Transverse colon (tissue), 4 donors: ENCODE results near the gene ATP5PD. TPM values are rescaled to one million over a fixed set of nuclear protein-coding genes. Genes with fewer than 3 reads are reported as not detected.

Source experiments
- DNase-seq: peaks from one replicate; pipeline ENCODE4 v3.0.0-alpha.2; 2019
- H3K27ac ChIP-seq, 4 donors: fragments of 200-600 bp; sonication (generic); 2 replicates each; pipeline ENCODE4 v1.5.1; 2016 to 2018; ENCODE audit warnings: inconsistent platforms in 4 of 4
- H3K27me3 ChIP-seq: fragments of 200-600 bp; sonication (generic); 2 replicates; pipeline ENCODE4 v1.5.1; 2017; ENCODE audit warnings: inconsistent platforms
- H3K36me3 ChIP-seq, 4 donors: fragments of 200-600 bp; sonication (generic); 2 replicates each; pipeline ENCODE4 v1.5.1; 2017 to 2019; ENCODE audit warnings: inconsistent platforms in 4 of 4
- H3K4me1 ChIP-seq, 4 donors: fragments of 200-600 bp; sonication (generic); 2 replicates each; pipeline ENCODE4 v1.5.1; 2017 to 2020; ENCODE audit warnings: inconsistent platforms in 4 of 4
- H3K4me3 ChIP-seq, 4 donors: fragments of 200-600 bp; sonication (generic); 1 replicate in 1 of 4; 2 replicates in 3 of 4; pipeline versions ENCODE4 v1.5.1 to v1.6.1; 2017 to 2019; ENCODE audit warnings: inconsistent platforms in 4 of 4
- H3K9me3 ChIP-seq, 2 donors: fragments of 200-600 bp; sonication (generic); 2 replicates each; pipeline ENCODE4 v1.5.1; 2017 to 2019; ENCODE audit warnings: inconsistent platforms in 2 of 2
- EP300 ChIP-seq: sonication (generic); formaldehyde crosslinking; IDR thresholded peaks from one replicate; pipeline ENCODE4 v1.6.1; 2017; ENCODE audit warnings: antibody characterized with exemption, low read depth
- POLR2A ChIP-seq: fragments of 450-650 bp; IDR thresholded peaks from one replicate; pipeline ENCODE4 v1.6.1; 2016; ENCODE audit warnings: antibody characterized with exemption, mild to moderate bottlenecking, moderate library complexity
- POLR2AphosphoS5 ChIP-seq, 3 donors: sonication (generic); formaldehyde crosslinking; IDR thresholded peaks; one replicate each; pipeline ENCODE4 v1.6.1; 2016; ENCODE audit warnings: antibody characterized with exemption in 3 of 3
- WGBS, 2 donors: methylation state at CpG; one replicate each; pipeline ENCODE4 v1.1.5; 2018; ENCODE audit warnings: low coverage in 1 of 2; 5-methylcytosine and 5-hydroxymethylcytosine counted together
- in situ Hi-C, 4 donors: fragments of 200-750 bp; cut with MboI; loops; one replicate each; pipeline versions ENCODE4 v1.15.0 to v1.15.1; 2017; ENCODE audit warnings: low sequenced_read_pairs in 3 of 4, low pct_ligation_motif_present in 1 of 4, low pct_unique_long_range_greater_than_20kb in 1 of 4
- intact Hi-C: fragments of 100-400 bp; cut with DNase I; formaldehyde crosslinking; loops from one replicate; pipeline ENCODE4 v1.15.1; 2023; ENCODE audit warnings: low total_unique reads
- total RNA-seq, 4 donors: library from RNA; depleted of rRNA; stranded (reverse); fragments of >200 nt; gene quantifications; one replicate each; pipeline ENCODE4 v1.1.0, GENCODE V29; 2016
- TF ChIP-seq, protein P1 (sequence below), 5 experiments: fragments of 200-600 bp in 3 of 5; fragments of 450-650 bp in 2 of 5; sonication (generic) in 3 of 5; IDR thresholded peaks; 1 replicate in 2 of 5; 2 replicates in 3 of 5; pipeline ENCODE4 v1.5.1; 2016 to 2017; ENCODE audit warnings: antibody characterized with exemption in 5 of 5, inconsistent platforms in 3 of 5, mild to moderate bottlenecking in 2 of 5, moderate library complexity in 1 of 5

The ATP5PD gene
- total RNA-seq, 4 donors from 2014 or later: 75.2 to 373 (median 245) TPM

DNA sequence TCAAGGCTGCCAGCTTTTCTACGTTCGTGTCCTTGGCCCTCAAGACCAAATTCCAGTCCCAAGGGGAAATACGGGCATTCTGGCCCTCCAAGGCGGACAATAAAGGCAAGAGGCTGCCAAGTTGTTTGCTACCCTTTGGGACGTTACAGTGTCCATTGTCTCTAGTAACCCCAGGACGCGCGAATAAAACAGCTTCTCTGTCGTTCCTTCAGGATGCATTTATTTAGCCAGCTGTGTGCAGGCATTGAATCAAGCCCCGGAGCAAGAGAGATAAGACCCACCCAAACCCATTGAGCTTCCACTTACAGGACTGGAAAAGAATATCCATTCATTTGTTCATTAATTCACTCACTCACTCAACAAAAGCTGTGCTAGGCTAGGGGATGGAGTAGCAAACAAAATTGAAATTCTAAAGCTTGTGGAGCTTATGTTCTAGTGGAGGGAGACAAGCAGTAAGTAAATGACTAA lies 33.6 kb downstream of the ATP5PD start:
- in situ Hi-C loops: no loop called here
- no peaks in the 10 kb centered on the region for H3K9me3 ChIP-seq
- peak overlapping the region; percentile 88 to 96 (median 94) for H3K27ac ChIP-seq
- no peaks in the 10 kb centered on the region for H3K27me3 ChIP-seq
- intact Hi-C loops: loop anchor here (10.0 kb wide), 1 partner anchor 48 kb away; no protein-coding TSS in a partner anchor
- TF ChIP-seq, protein P1, sequence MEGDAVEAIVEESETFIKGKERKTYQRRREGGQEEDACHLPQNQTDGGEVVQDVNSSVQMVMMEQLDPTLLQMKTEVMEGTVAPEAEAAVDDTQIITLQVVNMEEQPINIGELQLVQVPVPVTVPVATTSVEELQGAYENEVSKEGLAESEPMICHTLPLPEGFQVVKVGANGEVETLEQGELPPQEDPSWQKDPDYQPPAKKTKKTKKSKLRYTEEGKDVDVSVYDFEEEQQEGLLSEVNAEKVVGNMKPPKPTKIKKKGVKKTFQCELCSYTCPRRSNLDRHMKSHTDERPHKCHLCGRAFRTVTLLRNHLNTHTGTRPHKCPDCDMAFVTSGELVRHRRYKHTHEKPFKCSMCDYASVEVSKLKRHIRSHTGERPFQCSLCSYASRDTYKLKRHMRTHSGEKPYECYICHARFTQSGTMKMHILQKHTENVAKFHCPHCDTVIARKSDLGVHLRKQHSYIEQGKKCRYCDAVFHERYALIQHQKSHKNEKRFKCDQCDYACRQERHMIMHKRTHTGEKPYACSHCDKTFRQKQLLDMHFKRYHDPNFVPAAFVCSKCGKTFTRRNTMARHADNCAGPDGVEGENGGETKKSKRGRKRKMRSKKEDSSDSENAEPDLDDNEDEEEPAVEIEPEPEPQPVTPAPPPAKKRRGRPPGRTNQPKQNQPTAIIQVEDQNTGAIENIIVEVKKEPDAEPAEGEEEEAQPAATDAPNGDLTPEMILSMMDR (IDR thresholded peaks at IDR 0.05): no peak
- no peak for TF ChIP-seq POLR2A
- TF ChIP-seq POLR2AphosphoS5 (IDR thresholded peaks at IDR 0.05): no peak
- no peak for TF ChIP-seq EP300
- no peak for DNase-seq
- H3K4me1 ChIP-seq: peaks cover 21 to 42% (median 26%) of the 10 kb centered on the region in 4 donors
- 4% methylated on average over 10 of the region's 10 CpGs; no CpG with 5 or more reads in 1 of the 2 donors for WGBS, 2 donors
- H3K36me3 ChIP-seq: no peaks in the 10 kb centered on the region
- H3K4me3 ChIP-seq: peak overlapping the region; percentile 51 to 86 (median 82)

DNA sequence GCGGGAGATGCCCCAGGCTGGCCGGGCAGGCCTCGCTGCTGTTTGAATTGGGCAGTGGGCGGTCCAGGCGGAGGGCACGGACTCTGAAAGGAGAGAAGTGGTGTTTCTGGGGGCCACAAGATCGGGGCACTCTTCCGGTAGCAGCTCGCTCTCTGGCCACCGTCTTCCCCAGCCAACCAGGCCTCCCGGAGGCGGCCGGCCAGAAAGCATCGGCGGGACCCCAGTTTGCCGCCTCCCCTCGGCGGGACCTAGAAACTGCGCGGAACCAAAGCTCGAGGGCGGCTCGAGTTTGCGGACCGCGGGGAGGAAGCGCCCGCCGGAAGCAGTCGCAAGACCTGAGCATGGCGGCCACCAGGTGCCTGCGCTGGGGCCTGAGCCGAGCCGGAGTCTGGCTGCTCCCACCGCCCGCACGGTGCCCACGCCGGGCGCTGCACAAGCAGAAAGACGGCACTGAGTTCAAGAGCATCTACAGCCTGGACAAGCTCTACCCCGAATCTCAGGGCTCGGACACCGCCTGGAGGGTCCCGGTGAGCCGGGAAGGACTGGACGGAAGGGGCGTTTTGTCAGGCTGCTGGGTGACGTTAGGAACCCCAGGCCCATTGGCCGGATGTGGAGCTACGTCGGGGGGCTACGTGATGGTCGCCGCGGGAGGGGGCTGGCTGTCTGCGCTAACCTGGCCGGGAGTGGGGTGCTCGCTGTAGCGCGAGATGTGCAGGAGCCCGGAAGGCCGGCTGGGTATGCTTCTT lies 34.2 kb downstream of the ATP5PD start, which contains the start of gene MRPL58:
Gene MRPL58, plus strand, starts transcription at position 325 of the 746 bp plus-strand sequence. Its CDS starts 17 bp downstream, at position 342.
- Histone ChIP-seq H3K36me3 (no peaks in the 10 kb centered on the region), H3K9me3 (no peaks in the 10 kb centered on the region), H3K27ac (peak within 1 kb of the TSS; percentile 88 to 96 (median 94)), H3K4me3 (peak within 1 kb of the TSS; percentile 51 to 86 (median 82)), H3K4me1 (peaks cover 21 to 42% (median 26%) of the 10 kb centered on the region in 4 donors), H3K27me3 (no peaks in the 10 kb centered on the region)
- DNase-seq: peak; percentile 86
- in situ Hi-C loops: no loop called here
- TF ChIP-seq POLR2A (peak; percentile 57), POLR2AphosphoS5 (IDR thresholded peaks at IDR 0.05) (peak; percentile 65 to 75 (median 73)), EP300 (no peak)
- TF ChIP-seq, protein P1 (IDR thresholded peaks at IDR 0.05): peak; percentile 51 to 84 (median 63)
- WGBS, 2 donors: 0 to 3% methylated on average over 2 to 41 of the region's 63 CpGs
- intact Hi-C loops: loop anchor here (10.0 kb wide), 1 partner anchor 48 kb away; no protein-coding TSS in a partner anchor

DNA sequence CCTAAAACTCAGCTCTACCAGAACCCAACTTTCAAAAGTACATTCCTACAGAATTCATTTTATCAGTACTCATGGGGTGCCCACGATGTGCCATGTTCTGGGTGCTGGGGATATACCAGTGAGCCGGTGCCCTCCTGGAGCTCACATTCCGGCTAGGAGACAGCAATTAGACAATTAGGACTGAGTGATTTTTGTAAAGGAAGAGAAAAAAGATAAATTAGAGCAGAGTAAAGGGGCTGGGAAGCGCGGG lies 34.7 kb downstream of the ATP5PD start:
- H3K9me3 ChIP-seq: no peaks in the 10 kb centered on the region
- H3K27ac ChIP-seq: peak overlapping the region; percentile 88 to 96 (median 94)
- H3K27me3 ChIP-seq: no peaks in the 10 kb centered on the region
- peak overlapping the region; percentile 51 to 86 (median 82) for H3K4me3 ChIP-seq
- intact Hi-C loops: loop anchor here (10.0 kb wide), 1 partner anchor 47 kb away; no protein-coding TSS in a partner anchor
- in situ Hi-C loops: no loop called here
- H3K4me1 ChIP-seq: peaks cover 21 to 42% (median 26%) of the 10 kb centered on the region in 4 donors
- 11 to 23% methylated on average over 4 to 5 of the region's 5 CpGs for WGBS, 2 donors
- TF ChIP-seq POLR2AphosphoS5 (IDR thresholded peaks at IDR 0.05) (no peak), EP300 (no peak), POLR2A (no peak)
- TF ChIP-seq, protein P1 (IDR thresholded peaks at IDR 0.05): no peak
- no peaks in the 10 kb centered on the region for H3K36me3 ChIP-seq
- DNase-seq: no peak

DNA sequence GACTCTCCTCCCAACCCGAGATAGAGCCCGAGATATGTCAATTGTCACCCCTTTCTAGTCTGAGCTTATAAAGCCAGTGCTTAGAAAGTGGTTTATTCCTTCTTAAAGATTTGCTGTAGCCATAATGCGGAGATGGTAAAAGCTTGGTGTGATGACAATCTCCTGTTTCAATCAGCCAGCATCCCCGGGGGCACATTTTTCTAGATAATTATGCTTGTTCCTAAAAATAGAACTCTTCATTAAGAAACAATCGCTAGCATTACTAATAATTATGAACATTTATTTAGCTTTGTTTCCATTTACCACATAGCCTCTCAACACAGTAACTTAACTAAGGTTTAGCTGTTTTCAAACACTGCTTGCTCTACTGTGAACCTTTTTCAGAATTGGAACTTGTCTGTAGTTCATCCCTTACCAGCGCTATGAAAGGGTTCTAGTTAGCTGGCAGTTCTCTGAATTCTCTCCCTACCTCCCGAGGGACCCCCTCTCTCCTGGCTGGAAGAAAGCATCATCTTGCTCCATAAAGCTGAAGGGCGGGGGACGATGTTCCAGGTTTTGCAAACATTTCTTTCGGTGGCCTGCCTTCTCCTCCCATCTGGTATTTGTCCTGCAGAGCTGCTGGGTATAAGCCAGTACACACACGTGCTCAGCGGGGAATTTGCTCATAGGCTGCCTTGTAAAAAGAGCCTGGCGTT lies 35.2 kb downstream of the ATP5PD start:
- TF ChIP-seq EP300: no peak
- peak; percentile 53 to 68 (median 63) for TF ChIP-seq POLR2AphosphoS5 (IDR thresholded peaks at IDR 0.05)
- TF ChIP-seq POLR2A: no peak
- TF ChIP-seq, protein P1 (IDR thresholded peaks at IDR 0.05): no peak
- Histone ChIP-seq H3K27ac (peak overlapping the region; percentile 88 to 96 (median 94)), H3K36me3 (no peaks in the 10 kb centered on the region), H3K27me3 (no peaks in the 10 kb centered on the region), H3K9me3 (no peaks in the 10 kb centered on the region), H3K4me3 (peak overlapping the region; percentile 51 to 86 (median 82)), H3K4me1 (peaks cover 21 to 42% (median 26%) of the 10 kb centered on the region in 4 donors)
- WGBS, 2 donors: 0 to 49% methylated on average over 2 to 13 of the region's 13 CpGs
- peak; percentile 70 for DNase-seq
- in situ Hi-C loops (no loop called here), intact Hi-C loops (loop anchor here (10.0 kb wide), 1 partner anchor 47 kb away; no protein-coding TSS in a partner anchor)
